Gastroesophageal sphincter (tissue), 4 donors: ENCODE results near the gene NOSIP. TPM values are rescaled to one million over a fixed set of nuclear protein-coding genes. Genes with fewer than 3 reads are reported as not detected.

Experiments
- ATAC-seq: fragments of 150-250 bp; one replicate; pipeline ENCODE4 v1.9.1; 2016; ENCODE audit warnings: mild to moderate bottlenecking, moderate library complexity
- H3K27ac ChIP-seq, 4 donors: fragments of 200-600 bp; sonication (generic) in 3 of 4; 1 replicate in 3 of 4; 2 replicates in 1 of 4; pipeline ENCODE4 v1.5.1; 2016 to 2019
- H3K27me3 ChIP-seq: fragments of 200-600 bp; sonication (generic); one replicate; pipeline ENCODE4 v1.5.1; 2019
- H3K36me3 ChIP-seq, 2 donors: fragments of 200-600 bp; sonication (generic); one replicate each; pipeline ENCODE4 v1.5.1; 2019; ENCODE audit warnings: control low read depth in 1 of 2
- H3K4me1 ChIP-seq, 3 donors: fragments of 200-600 bp; sonication (generic); 1 replicate in 2 of 3; 2 replicates in 1 of 3; pipeline ENCODE4 v1.5.1; 2016 to 2019; ENCODE audit warnings: control low read depth in 2 of 3
- H3K4me3 ChIP-seq, 2 donors: fragments of 200-600 bp; sonication (generic); one replicate each; pipeline ENCODE4 v1.5.1; 2019; ENCODE audit warnings: mild to moderate bottlenecking in 1 of 2, moderate library complexity in 1 of 2
- H3K9me3 ChIP-seq, 3 donors: fragments of 200-600 bp; sonication (generic); one replicate each; pipeline ENCODE4 v1.5.1; 2017 to 2019; ENCODE audit warnings: control low read depth in 2 of 3
- CTCF ChIP-seq, 4 experiments: fragments of 200-600 bp in 2 of 4; fragments of 450-650 bp in 2 of 4; sonication (generic) in 1 of 4; IDR thresholded peaks; one replicate each; pipeline ENCODE4 v1.5.1; 2017 to 2019; ENCODE audit warnings: antibody characterized with exemption in 4 of 4, mild to moderate bottlenecking in 2 of 4, moderate library complexity in 2 of 4
- EP300 ChIP-seq: sonication (generic); formaldehyde crosslinking; IDR thresholded peaks from one replicate; pipeline ENCODE4 v1.6.1; 2017; ENCODE audit warnings: antibody characterized with exemption, mild to moderate bottlenecking
- POLR2A ChIP-seq, 2 donors: fragments of 450-650 bp; IDR thresholded peaks; one replicate each; pipeline ENCODE4 v1.6.1; 2017; ENCODE audit warnings: antibody characterized with exemption in 2 of 2, mild to moderate bottlenecking in 2 of 2, moderate library complexity in 1 of 2
- POLR2AphosphoS5 ChIP-seq: sonication (generic); formaldehyde crosslinking; IDR thresholded peaks from one replicate; pipeline ENCODE4 v1.6.1; 2017; ENCODE audit warnings: antibody characterized with exemption
- WGBS, 2 donors: methylation state at CpG; one replicate each; pipeline ENCODE4 v1.1.5; 2018; ENCODE audit warnings: low coverage in 1 of 2; 5-methylcytosine and 5-hydroxymethylcytosine counted together
- small RNA-seq, 4 donors: library from RNA; depleted of rRNA; stranded (forward); fragments of <200 nt; gene quantifications; one replicate each; pipeline ENCODE3, GENCODE V24; 2016
- total RNA-seq, 4 donors: library from RNA; depleted of rRNA; stranded (reverse); fragments of >200 nt; gene quantifications; one replicate each; pipeline ENCODE4 v1.1.0, GENCODE V29; 2016

The NOSIP gene
- total RNA-seq, 4 donors from 2014 or later: 45.5 to 59.6 (median 51.8) TPM

GRCh38 chr19:49507803-49508494 lies 72.4 kb downstream of the NOSIP start:
- H3K9me3 ChIP-seq: no peaks in the 10 kb centered on the region
- H3K27ac ChIP-seq: no peak overlapping the region
- ATAC-seq: no peak
- no peak for TF ChIP-seq POLR2A (IDR thresholded peaks at IDR 0.05)
- TF ChIP-seq EP300: no peak
- TF ChIP-seq CTCF (IDR thresholded peaks at IDR 0.05): no peak
- TF ChIP-seq POLR2AphosphoS5: no peak
- no peaks in the 10 kb centered on the region for H3K36me3 ChIP-seq
- H3K27me3 ChIP-seq: no peaks in the 10 kb centered on the region
- 69 to 75% methylated on average over 6 to 10 of the region's 12 CpGs for WGBS, 2 donors
- H3K4me3 ChIP-seq: no peak overlapping the region
- peaks cover 0 to 32% (median 7%) of the 10 kb centered on the region in 3 donors for H3K4me1 ChIP-seq

GRCh38 chr19:49506575-49507105 lies 73.7 kb downstream of the NOSIP start:
- WGBS, 2 donors: 25 to 46% methylated on average over 4 to 6 of the region's 8 CpGs
- Histone ChIP-seq H3K9me3 (no peaks in the 10 kb centered on the region), H3K4me1 (peaks cover 0 to 23% (median under 1%) of the 10 kb centered on the region in 3 donors), H3K27me3 (no peaks in the 10 kb centered on the region), H3K36me3 (no peaks in the 10 kb centered on the region), H3K27ac (no peak overlapping the region), H3K4me3 (no peak overlapping the region)
- ATAC-seq: peak; percentile 70
- TF ChIP-seq POLR2A (IDR thresholded peaks at IDR 0.05) (no peak), EP300 (no peak), CTCF (IDR thresholded peaks at IDR 0.05) (peak in 3 of 4 experiments; percentile 62 to 86 (median 65)), POLR2AphosphoS5 (no peak)

Small RNA genes lying within 50 kb of the gene (small RNA-seq; reads per million reads assigned to genes)
- 0 reads per million in 4 donors for gene RF00019

Other genes starting within 250 kb of the NOSIP start
- gene CD37, start 245.2 kb downstream of the NOSIP start, total RNA-seq: 10 to 100 TPM in 2 of 4 donors, 1 to 10 TPM in 2; 4.9 to 18.9 (median 9.3) TPM
- 10 to 100 TPM; 47.5 to 73.1 (median 51.1) TPM for gene TEAD2, start 218.1 kb downstream of the NOSIP start, total RNA-seq
- gene DKKL1, start 216.7 kb downstream of the NOSIP start, total RNA-seq: not detected
- gene KASH5, start 192.3 kb downstream of the NOSIP start, total RNA-seq: not detected
- not detected for gene PTH2, start 157.1 kb downstream of the NOSIP start, total RNA-seq
- gene GFY, start 155.2 kb downstream of the NOSIP start, total RNA-seq: not detected
- 1 to 10 TPM; 1.1 to 1.7 (median 1.2) TPM for gene SLC17A7, start 139.0 kb downstream of the NOSIP start, total RNA-seq
- 10 to 100 TPM; 67.2 to 82.4 (median 72.5) TPM for gene PIH1D1, start 128.7 kb downstream of the NOSIP start, total RNA-seq
- gene ALDH16A1, start 127.3 kb downstream of the NOSIP start, total RNA-seq: 10 to 100 TPM; 11.8 to 34.4 (median 22.2) TPM
- 10 to 100 TPM in 1 of 4 donors, 1 to 10 TPM in 3; 3.1 to 21.0 (median 7.6) TPM for gene FLT3LG, start 106.3 kb downstream of the NOSIP start, total RNA-seq
- gene RPL13A, start 92.9 kb downstream of the NOSIP start, total RNA-seq: 1,000 to 10,000 TPM; 1,269 to 3,399 (median 2,205) TPM
- 1,000 to 10,000 TPM; 2,443 to 5,156 (median 3,385) TPM for gene RPS11, start 84.1 kb downstream of the NOSIP start, total RNA-seq
- 100 to 1,000 TPM in 3 of 4 donors, 10 to 100 TPM in 1; 78.6 to 255 (median 158) TPM for gene FCGRT, start 67.9 kb downstream of the NOSIP start, total RNA-seq
- 10 to 100 TPM in 3 of 4 donors, 1 to 10 TPM in 1; 8.2 to 21.0 (median 12.0) TPM for gene RCN3, start 52.6 kb downstream of the NOSIP start, total RNA-seq
- gene PRRG2, start 760 bp upstream of the NOSIP start, total RNA-seq: 1 to 10 TPM in 2 of 4 donors, not detected in 2; 1.0 to 1.1 TPM
- gene PRR12, start 10.6 kb upstream of the NOSIP start, total RNA-seq: 10 to 100 TPM in 3 of 4 donors, 1 to 10 TPM in 1; 9.3 to 24.1 (median 14.8) TPM
- 100 to 1,000 TPM; 100 to 162 (median 136) TPM for gene RRAS, start 59.6 kb upstream of the NOSIP start, total RNA-seq
- 10 to 100 TPM; 18.2 to 37.5 (median 18.5) TPM for gene SCAF1, start 61.7 kb upstream of the NOSIP start, total RNA-seq
- gene IRF3, start 85.3 kb upstream of the NOSIP start, total RNA-seq: 10 to 100 TPM; 29.2 to 68.6 (median 39.9) TPM
- 1 to 10 TPM; 3.3 to 7.9 (median 6.4) TPM for gene BCL2L12, start 85.4 kb upstream of the NOSIP start, total RNA-seq
- gene PRMT1, start 96.7 kb upstream of the NOSIP start, total RNA-seq: 100 to 1,000 TPM; 137 to 152 (median 146) TPM
- 1 to 10 TPM in 3 of 4 donors, not detected in 1; 1.3 to 4.1 (median 1.5) TPM for gene ADM5, start 109.0 kb upstream of the NOSIP start, total RNA-seq
- gene CPT1C, start 110.6 kb upstream of the NOSIP start, total RNA-seq: 1 to 10 TPM; 2.0 to 3.0 (median 2.6) TPM
- gene TSKS, start 182.8 kb upstream of the NOSIP start, total RNA-seq: 1 to 10 TPM in 1 of 4 donors, under 1 TPM in 1, not detected in 2; 0.73 to 4.2 TPM
- 100 to 1,000 TPM in 1 of 4 donors, 10 to 100 TPM in 3; 69.9 to 103 (median 76.1) TPM for gene AP2A1, start 186.4 kb upstream of the NOSIP start, total RNA-seq
- gene FUZ, start 232.7 kb upstream of the NOSIP start, total RNA-seq: 10 to 100 TPM; 14.8 to 23.0 (median 20.1) TPM
- 10 to 100 TPM; 26.7 to 36.1 (median 28.7) TPM for gene MED25, start 237.7 kb upstream of the NOSIP start, total RNA-seq